Stimulated activated CD4-positive, alpha-beta T cell treated with anti-CD3 and anti-CD28 coated beads, TNF-alpha, amount 100 ng/mL, for 24 hours (primary cell): ENCODE measurements around the gene EFHC1.
A peak's percentile ranks its signal among the peaks of the same experiment; 100 is the strongest.

ENCODE experiments used
- DNase-seq, 3 experiments: peaks; one replicate each; pipeline ENCODE4 v3.0.0-alpha.2; 2020; ENCODE audit warnings: low read depth in 3 of 3

Gene EFHC1

GRCh38 chr6:52503323-52503747 lies 83.2 kb downstream of the EFHC1 start:
- no peak for DNase-seq

GRCh38 chr6:52503851-52504781 lies 84.0 kb downstream of the EFHC1 start:
- DNase-seq = no peak

GRCh38 chr6:52504782-52505136 lies 84.6 kb downstream of the EFHC1 start:
- no peak for DNase-seq

GRCh38 chr6:52505726-52506409 lies 85.7 kb downstream of the EFHC1 start:
- DNase-seq = no peak

- no peak for DNase-seq
Measured at GRCh38 chr6:52506476-52506875, 86.3 kb downstream of the EFHC1 start.

- DNase-seq = no peak
Measured at GRCh38 chr6:52507557-52508260, 87.6 kb downstream of the EFHC1 start.

GRCh38 chr6:52508261-52508739 lies 88.2 kb downstream of the EFHC1 start:
- no peak for DNase-seq

GRCh38 chr6:52509281-52510212 lies 89.4 kb downstream of the EFHC1 start:
- DNase-seq = no peak

- no peak for DNase-seq
Measured at GRCh38 chr6:52510213-52510562, 90.0 kb downstream of the EFHC1 start.

- no peak for DNase-seq
Measured at GRCh38 chr6:52511163-52511562, 91.0 kb downstream of the EFHC1 start.

- no peak for DNase-seq
Measured at GRCh38 chr6:52511572-52512151, 91.5 kb downstream of the EFHC1 start.

GRCh38 chr6:52512199-52512598 lies 92.1 kb downstream of the EFHC1 start:
- no peak for DNase-seq

- DNase-seq = no peak
Measured at GRCh38 chr6:52513464-52513863, 93.3 kb downstream of the EFHC1 start.

GRCh38 chr6:52513896-52514295 lies 93.8 kb downstream of the EFHC1 start:
- no peak for DNase-seq

- no peak for DNase-seq
Measured at GRCh38 chr6:52514514-52514913, 94.4 kb downstream of the EFHC1 start.

GRCh38 chr6:52515219-52515960 lies 95.2 kb downstream of the EFHC1 start:
- no peak for DNase-seq

GRCh38 chr6:52516269-52516668 lies 96.1 kb downstream of the EFHC1 start:
- DNase-seq = no peak

- DNase-seq = no peak
Measured at GRCh38 chr6:52516943-52517342, 96.8 kb downstream of the EFHC1 start.

- peak in 2 of 3 experiments; percentile 11 to 42 for DNase-seq
Measured at GRCh38 chr6:52517502-52518278, 97.5 kb downstream of the EFHC1 start.
